Measurements from ENCODE around the gene PRKCG. TPM values are rescaled to one million over a fixed set of nuclear protein-coding genes. Genes with fewer than 3 reads are reported as not detected.

The PRKCG gene
- total and polyA plus RNA-seq, 12 donors: not detected

DNA sequence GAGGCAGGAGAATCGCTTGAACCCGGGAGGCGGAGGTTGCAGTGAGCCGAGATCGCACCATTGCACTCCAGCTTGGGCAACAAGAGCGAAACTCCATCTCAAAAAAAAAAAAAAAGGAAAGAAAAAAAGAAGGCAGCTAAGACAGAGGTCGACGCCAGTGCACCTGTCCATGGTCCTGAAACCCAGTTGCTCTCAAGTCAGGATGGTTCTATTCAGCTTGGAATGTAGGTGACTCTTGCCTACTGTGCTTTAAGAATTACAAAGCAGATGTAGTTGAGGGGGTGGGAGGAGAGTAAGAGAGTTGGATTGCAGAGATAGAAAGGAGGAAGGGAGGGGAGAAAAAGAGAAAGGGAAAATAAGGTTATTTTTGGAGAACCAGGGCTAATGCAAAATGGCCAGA lies 45.7 kb downstream of the PRKCG start:
- Histone ChIP-seq H3K27me3 (no peaks in the 10 kb centered on the region), H3K27ac (no peak overlapping the region), H3K9me3 (replicated peaks in 1 of 3) (no peaks in the 10 kb centered on the region), H3K36me3 (replicated peaks in 1 of 2) (no peaks in the 10 kb centered on the region), H3K4me1 (replicated peaks in 1 of 2) (no peaks in the 10 kb centered on the region), H3K4me3 (no peak overlapping the region)
- intact Hi-C loops (cut with DNase I): no loop called here
- DNase-seq: peak in 5 of 7 donors; percentile 18 to 58 (median 35)
- WGBS, 4 donors: 24 to 36% (median 32%) methylated on average over 4 to 8 of the region's 8 CpGs
- no peak for TF ChIP-seq POLR2A (IDR thresholded peaks at IDR 0.05)
- TF ChIP-seq, protein P1, sequence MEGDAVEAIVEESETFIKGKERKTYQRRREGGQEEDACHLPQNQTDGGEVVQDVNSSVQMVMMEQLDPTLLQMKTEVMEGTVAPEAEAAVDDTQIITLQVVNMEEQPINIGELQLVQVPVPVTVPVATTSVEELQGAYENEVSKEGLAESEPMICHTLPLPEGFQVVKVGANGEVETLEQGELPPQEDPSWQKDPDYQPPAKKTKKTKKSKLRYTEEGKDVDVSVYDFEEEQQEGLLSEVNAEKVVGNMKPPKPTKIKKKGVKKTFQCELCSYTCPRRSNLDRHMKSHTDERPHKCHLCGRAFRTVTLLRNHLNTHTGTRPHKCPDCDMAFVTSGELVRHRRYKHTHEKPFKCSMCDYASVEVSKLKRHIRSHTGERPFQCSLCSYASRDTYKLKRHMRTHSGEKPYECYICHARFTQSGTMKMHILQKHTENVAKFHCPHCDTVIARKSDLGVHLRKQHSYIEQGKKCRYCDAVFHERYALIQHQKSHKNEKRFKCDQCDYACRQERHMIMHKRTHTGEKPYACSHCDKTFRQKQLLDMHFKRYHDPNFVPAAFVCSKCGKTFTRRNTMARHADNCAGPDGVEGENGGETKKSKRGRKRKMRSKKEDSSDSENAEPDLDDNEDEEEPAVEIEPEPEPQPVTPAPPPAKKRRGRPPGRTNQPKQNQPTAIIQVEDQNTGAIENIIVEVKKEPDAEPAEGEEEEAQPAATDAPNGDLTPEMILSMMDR (IDR thresholded peaks at IDR 0.05): no peak

DNA sequence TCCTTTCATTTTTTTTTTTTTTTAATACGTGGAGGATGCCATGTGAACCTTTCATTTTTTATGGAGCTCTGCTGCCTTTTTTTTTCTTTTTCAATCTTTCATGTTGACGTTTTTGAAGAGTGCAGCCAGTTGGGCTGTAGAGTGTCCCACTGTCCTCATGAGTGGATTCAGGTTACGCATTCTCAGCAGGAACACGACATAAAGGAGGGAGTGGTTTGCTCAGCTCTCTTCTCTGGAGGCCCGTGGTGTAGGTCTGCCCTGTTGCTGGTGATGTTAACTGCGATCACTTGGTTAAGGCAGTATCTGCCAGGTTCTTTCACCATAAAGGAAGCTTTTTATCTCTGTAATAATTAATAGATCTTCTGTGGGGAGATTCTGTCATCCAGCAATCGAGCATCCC lies 54.0 kb downstream of the PRKCG start:
- TF ChIP-seq, protein P1 (IDR thresholded peaks at IDR 0.05): no peak
- TF ChIP-seq POLR2A (IDR thresholded peaks at IDR 0.05): no peak
- DNase-seq: no peak
- intact Hi-C loops (cut with DNase I): no loop called here
- no peaks in the 10 kb centered on the region for H3K4me1 ChIP-seq (replicated peaks in 1 of 2)
- no peaks in the 10 kb centered on the region for H3K9me3 ChIP-seq (replicated peaks in 1 of 3)
- no peaks in the 10 kb centered on the region for H3K27me3 ChIP-seq
- 38 to 42% (median 40%) methylated on average over 7 of the region's 7 CpGs for WGBS, 4 donors
- H3K27ac ChIP-seq: no peak overlapping the region
- H3K4me3 ChIP-seq: no peak overlapping the region
- no peaks in the 10 kb centered on the region for H3K36me3 ChIP-seq (replicated peaks in 1 of 2)

DNA sequence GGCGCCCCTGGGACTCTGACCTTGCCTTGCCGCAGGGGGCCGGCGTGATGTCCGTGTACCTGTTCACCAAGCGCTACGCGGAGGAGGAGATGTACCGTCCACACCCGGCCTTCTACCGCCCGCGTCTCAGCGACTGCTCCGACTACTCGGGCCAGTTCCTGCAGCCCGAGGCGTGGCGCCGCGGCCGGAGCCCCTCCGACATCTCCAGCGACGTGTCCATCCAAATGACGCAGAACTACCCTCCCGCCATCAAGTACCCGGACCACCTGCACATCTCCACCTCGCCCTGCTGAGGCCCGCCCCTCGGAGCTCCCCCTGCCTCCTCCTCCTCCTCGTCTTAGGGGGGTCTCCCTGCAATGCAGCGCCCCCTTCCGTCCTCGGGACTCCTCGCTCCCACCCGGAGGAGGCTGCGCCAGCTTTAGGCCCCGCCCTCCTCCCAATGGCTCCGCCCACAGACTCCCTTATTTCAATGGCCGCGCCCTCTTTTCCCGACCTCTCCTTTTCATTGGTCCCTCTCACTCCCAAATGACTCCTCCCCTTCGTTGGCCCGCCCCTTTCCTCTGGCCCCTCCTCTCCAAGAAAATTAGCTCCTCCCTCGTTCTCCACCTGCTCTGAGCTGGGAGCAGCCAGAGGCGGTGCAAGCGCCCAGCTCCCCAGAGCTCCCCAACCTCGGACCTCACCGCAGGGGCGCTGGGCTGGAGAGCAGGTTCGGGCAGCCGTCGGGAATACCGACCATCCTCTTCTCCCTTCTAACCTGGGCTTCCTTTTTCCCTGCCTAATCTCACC lies 60.2 kb downstream of the PRKCG start:
- WGBS, 4 donors: 3 to 8% (median 6%) methylated on average over 26 to 55 of the region's 55 CpGs
- Histone ChIP-seq H3K4me3 (no peak overlapping the region), H3K27me3 (peaks cover 25% of the 10 kb centered on the region), H3K36me3 (replicated peaks in 1 of 2) (no peaks in the 10 kb centered on the region), H3K9me3 (replicated peaks in 1 of 3) (no peaks in the 10 kb centered on the region), H3K4me1 (replicated peaks in 1 of 2) (no peaks in the 10 kb centered on the region), H3K27ac (no peak overlapping the region)
- TF ChIP-seq POLR2A (IDR thresholded peaks at IDR 0.05): no peak
- TF ChIP-seq, protein P1 (IDR thresholded peaks at IDR 0.05): no peak
- DNase-seq: no peak
- intact Hi-C loops (cut with DNase I): no loop called here

DNA sequence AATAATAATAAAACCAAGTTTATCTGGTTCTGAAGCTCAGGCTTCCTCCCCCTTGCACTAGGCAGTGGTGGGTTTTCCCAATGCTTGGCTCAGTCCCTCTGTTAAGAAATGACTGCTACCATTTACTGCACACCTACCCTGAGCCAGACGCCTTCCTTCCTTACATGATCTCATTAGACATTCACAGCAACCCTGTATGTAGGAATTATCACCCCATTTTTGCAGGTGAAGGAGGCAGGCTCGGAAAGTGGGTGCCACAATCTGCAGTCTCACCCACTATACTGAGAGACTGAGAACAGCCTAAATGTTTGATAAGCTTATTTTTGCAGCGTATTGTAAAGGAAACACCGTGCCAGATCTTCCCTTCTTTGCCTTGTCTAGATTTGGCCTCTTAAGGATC lies 62.4 kb downstream of the PRKCG start:
- TF ChIP-seq, protein P1 (IDR thresholded peaks at IDR 0.05): no peak
- no peak for TF ChIP-seq POLR2A (IDR thresholded peaks at IDR 0.05)
- Histone ChIP-seq H3K27ac (no peak overlapping the region), H3K36me3 (replicated peaks in 1 of 2) (no peaks in the 10 kb centered on the region), H3K4me1 (replicated peaks in 1 of 2) (no peaks in the 10 kb centered on the region), H3K9me3 (replicated peaks in 1 of 3) (no peaks in the 10 kb centered on the region), H3K4me3 (no peak overlapping the region), H3K27me3 (peaks cover 34% of the 10 kb centered on the region)
- no peak for DNase-seq
- 71 to 100% (median 75%) methylated on average over 4 of the region's 4 CpGs for WGBS, 4 donors
- intact Hi-C loops (cut with DNase I): no loop called here
